ENCODE results near the gene CDC26.
"Not testable (repeated sequence)": the region's sequence is repeated elsewhere in the genome, so short reads cannot be mapped to it uniquely, and the experiment has no call there.

CDC26 gene

DNA sequence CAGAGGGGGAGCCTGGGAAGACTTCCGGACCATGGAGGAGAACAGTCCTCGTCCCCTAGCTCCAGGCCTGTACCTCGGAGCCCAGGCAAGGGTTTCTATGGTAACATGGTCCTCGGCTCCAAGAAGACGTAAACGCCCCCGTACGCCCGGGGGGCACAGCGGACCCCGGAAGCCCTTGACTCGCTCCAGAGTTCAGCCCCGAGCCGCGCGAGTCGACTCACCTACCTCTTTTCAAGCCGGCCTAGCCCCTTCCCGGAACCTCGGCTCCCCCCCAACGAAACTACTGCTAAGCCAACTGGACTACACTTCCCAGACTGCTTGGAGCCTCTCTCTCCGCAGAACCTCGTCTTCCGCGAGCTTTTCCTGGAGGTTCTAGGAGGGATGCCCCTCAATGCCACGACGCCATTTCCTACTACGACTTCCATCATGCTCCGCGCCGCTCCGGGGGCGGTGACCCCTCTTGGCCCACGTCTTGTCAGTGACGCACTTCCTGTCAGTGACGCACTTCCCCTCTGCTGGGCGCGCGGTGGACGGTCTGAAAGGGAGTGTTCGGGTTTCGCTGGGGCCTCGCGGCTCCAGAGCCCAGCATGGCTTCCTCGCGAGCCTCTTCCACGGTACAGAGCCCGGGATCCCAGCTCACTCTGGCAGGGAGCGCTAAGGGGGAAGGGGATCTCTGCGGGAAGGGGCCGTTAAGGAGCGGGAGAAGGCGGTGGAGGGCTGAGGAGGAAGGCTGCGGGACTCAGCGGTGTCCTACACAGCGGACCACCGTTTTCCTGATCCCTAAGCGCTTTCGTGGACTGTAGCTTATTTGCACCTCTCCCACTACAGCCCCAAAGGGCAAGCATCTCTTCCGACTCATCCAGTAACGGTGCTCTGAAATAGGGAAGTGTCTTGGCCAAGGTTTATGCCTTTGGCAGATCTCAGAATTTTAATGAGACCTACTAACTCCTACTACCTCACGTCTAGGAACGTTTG, at the start of gene CDC26, which contains the start of gene PRPF4:
CDC26 (minus strand) TSS at position 416 of the 975 bp plus-strand sequence. CDS start 3,065 bp downstream, outside the sequence.
PRPF4 (plus strand) TSS at position 502 of the 975 bp plus-strand sequence; CDS start at position 588, 86 bp downstream.
- DNase-seq = peak; percentile 93 to 95

DNA sequence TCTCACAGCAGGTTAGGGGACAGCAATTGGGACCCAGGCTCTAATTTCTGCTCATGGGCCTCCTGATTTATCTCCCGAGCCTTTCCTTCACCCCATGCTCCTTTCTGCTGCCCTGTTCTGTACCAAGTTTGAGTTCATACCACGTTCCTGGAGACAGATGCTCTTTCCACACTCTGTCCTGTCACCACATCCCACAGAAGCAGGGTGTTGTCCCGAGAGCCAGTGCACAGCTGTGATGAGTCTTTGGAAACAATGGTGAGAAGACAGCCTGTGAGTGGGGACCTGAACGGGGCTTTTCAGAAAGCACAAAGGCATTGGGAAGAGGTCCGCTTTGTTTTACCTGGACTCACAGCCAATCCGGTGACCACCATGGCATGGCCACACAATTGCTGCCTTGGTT, 47.3 kb upstream of the CDC26 start:
- DNase-seq = no peak

DNA sequence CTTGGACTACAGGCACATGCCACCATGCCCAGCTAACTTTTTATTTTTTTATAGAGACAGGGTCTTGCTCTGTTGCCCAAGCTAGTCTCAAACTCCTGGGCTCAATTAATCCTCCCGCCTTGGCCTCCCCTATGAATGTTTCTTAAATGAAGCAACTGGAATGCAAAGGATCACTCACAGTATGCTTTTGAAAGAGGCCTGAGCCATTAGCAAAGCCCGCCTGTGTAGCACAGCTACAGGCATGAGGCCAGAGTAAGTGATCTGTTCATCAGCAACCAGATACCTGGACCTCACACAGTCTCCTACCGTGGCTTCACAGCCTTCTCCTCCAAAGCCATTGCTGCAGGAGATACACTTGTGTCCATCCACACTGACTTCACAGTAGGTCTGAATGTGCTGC, 44.7 kb upstream of the CDC26 start:
- DNase-seq = no peak

DNA sequence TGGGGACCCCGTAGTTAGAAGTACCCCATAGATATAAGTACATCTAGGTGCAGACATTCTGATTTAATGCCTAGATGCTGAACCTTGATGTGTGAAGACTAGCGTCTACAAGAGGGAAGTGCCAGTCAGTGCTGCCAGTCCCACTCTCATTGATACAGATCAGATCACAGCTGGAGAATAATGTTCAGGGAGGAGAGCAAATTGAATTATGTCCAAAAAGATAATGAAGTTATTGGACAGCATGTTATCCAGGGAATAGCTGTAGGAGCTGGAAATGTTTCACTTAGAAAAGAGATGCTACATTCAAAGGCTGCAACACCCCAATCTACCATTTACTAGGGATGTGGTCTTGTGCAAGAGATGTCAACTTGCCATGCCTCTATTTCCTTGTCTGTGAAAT, 43.7 kb upstream of the CDC26 start:
- DNase-seq = no peak

DNA sequence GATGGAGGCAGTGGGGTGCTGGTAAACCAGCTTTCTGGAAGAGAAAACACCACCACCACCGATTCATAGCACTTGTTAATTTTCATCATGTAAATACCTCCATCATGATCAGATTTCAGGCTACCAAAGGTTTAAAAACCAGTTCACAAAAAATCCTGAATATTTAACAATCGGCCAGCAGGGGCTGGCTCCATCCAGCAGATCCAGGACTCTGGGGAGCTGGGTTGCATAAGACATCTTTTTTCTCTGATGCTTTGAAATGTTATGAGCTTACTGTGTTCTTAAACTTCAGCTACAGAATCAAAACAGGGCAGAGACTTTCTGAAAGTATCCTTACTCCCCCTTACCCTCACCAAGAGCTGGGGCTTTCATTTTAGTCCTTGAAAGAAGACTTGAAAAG, 42.4 kb upstream of the CDC26 start:
- no peak for DNase-seq

DNA sequence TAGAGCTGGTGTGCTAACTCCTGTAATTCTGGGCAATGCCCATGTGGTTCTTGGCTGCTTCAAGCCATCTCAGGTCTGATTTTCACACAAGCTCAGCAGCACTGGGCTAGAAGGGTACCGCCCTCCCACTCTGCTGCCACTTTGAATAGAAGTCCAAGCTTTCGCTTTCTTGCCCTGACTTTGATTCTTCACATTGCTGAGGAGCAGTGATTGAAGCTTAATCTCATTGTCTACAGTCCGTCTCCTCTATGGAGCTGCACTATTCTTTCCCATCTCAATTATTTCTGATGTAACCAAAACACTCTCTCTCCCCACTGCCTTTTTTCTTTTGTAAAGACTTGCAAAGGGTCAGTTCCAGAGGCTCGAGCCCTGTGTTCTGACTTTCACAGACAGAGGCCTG, 40.7 kb upstream of the CDC26 start:
- DNase-seq = no peak

DNA sequence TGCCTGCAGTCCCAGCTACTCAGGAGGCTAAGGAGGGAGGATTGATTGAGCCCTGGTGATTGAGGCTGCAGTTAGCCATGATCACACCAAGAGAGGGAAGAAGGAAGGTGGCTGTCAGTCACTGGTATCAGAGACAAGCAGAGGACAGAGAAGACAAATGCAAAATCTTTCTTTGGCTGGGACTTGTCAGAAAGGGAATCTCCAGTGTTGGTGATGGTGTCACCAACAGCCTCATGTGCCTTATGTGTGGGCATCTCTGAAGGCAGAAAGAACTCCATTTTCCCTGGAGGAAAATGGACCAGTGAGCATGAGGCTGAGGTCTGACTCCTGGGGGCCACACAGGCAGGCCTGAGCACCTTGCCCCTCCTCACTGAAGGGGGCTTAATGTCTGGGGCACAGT, 39.9 kb upstream of the CDC26 start:
- DNase-seq = no peak

DNA sequence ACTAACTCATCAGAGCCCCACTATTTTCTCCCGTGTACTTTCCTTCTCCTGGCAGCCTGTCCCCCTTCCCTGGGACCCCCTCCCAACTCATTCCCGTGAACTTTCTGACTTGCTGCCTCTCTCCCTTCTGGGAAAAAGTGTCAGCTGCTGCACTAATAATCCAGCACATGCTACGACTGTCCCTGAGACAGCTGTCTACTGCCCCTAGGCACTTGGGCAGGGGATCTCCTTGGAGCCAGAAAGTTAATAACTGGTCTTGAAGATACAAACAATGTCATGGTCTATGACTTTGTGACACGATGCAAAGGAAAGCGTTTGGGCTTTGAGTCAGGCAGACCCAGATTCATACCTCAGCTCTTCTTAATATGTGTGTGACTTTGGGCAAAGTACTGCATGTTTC, 37.9 kb upstream of the CDC26 start:
- DNase-seq = no peak

DNA sequence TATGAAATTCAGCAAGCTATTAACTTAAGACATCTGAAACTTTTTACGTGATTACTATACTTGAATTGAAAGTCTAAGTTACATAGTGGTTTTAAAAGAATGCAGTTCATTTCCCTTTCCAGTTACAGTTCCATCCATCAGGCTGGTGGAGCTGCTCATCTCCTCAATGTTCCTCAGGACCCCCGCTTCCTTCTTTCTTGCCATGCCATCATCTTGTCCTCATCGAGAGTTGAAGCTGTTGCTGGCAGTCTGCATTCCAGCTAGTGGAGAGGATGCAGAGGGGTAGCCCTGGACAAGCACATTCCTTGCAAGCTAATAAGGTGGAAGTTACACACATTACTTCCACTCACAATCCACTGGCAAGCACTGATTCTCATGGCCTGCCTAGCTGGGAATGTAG, 36.6 kb upstream of the CDC26 start:
- no peak for DNase-seq

DNA sequence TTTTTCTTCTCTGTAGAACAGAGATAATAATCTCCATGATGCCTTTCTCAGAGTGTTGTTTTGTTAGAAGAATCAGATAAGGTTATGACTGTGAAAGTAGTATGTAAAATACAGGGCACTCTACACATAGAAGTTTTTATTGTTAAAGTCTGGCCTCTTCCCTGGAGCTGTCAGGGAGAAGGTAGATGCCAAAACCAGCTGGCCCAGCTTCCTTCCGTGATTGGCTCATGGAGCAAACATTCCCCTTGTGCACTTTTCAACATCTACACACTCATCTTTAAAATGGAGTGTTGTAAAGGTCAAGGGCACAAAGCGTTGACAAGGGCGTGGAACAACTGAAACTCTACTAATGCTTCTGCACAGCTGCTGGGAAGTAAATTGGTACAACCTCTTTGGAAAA, 35.2 kb upstream of the CDC26 start:
- DNase-seq = no peak

DNA sequence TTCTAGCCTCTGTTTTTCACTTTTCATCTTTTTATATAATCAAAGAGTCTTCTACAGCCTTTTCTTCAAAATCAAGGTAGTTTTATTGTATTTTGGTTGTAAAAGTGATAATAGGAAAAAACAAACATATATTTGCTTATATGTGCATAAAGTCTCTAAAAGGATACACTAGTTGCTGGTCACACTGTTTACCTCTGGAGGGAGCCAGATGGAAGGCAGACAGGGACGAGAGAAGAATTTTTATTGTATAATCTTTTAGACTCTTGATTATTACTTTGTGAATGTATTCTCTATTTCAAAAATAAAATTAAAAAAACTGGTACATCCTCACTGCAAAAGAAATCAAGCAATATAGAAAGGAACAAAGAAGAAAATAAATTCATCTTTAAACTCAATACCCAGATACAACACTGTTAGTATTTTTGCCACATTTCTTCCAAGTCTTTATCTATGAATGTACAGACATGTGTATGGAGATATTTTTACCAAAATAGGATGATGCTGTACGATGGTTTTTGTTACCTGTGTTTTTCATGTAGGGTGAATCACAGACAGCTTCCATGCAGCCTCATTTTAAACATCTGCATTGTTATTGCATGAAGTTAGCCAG, 33.9 kb upstream of the CDC26 start:
- no peak for DNase-seq

DNA sequence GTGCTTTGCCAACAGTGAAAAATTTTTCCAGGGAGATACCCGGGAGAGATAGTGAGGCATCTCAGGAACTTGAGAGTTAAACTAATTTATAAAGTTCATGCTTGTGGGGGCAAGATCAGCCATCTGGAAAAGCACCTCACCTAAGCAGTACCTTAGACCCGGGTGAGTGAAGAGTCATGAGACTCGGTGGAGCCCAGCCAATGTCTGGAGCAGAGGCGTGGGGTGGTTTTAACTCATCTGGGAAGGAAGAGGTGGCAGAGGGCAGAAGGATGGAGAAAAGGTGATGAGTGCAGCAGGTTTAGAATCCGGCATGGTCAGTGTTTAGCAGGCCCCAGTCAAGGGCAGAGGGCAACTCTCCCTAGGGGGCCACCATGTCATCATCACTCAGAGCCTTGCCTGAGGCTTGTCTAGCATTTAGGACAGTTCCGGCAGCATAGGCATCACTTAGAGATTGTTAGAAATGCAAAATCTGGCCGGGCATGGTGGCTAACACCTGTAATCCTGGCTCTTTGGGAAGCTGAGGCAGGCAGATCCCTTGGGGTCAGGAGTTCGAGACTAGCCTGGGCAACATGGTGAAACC, 32.1 kb upstream of the CDC26 start:
- DNase-seq = no peak

DNA sequence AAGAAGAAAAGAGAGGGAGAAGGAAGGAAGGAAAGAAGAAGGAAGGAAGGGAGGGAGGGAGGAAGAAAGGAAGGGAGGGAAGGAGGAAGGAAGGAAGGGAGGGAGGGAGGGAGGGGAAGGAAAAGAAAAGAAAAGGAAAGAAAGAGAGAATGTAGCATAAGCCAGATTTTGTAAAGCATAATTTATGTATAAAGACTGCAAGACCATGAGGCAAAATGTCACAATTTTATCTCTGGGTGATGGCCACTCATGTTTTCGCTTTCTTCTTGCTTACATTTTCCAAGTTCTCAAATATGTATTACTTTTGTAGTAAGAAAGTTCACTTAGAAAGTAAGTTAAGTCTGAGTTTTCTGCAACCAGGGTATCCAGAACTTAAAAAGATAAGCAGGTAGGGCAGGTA, 31.2 kb upstream of the CDC26 start:
- DNase-seq = no peak

DNA sequence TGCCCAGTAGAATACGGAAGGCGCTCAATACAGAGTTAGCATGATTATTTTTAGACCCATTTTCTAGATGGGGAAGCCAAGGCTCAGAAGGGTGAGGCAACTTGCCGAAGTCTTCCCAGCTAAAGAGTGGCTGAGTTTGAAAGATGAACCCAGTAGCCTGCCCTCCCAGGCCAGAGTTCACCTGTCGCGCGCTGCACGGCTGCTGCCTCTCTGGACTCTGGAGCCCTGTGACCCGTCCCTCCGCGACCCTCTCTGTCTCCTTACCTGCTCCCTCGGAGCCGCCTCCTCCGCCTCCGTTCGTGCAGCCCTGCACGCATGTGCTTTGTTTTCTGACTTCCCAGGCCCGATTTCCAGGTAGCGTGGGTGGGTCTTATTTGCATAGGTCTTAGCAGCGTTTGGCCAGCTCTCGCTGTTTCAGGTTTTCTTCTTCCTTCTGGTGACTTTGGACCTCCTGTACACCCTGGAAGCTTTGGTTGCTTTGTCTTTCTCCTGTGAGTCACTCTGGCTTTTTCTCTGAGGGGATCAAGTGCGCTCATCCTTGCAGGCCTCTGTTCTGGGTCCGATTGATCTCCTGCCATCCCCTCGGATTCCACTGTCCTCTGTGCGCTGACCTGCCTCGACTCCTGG, 27.5 kb upstream of the CDC26 start, which contains the start of gene RNF183:
RNF183 (minus strand) TSS at position 585 of the 627 bp plus-strand sequence. CDS start 5,192 bp downstream, outside the sequence.
- DNase-seq = no peak

DNA sequence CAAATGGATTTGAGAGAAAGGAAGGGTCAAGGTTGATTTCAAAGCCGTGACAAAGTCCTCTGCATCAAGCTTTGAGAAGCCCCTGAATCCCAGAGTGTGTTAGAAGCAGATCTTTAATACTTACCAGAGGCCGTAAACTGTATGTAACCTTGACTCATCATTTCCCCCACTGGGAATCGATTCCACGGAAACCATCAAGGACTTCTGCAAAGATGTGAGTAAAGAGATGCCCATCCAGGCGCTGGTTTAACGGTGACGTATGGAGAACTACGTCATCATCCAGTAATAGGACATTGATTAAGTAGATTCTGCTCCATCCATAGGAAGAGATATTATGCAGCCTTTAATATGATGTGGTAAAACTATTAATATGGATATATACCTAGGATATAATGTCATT, 26.2 kb upstream of the CDC26 start:
- DNase-seq = no peak

DNA sequence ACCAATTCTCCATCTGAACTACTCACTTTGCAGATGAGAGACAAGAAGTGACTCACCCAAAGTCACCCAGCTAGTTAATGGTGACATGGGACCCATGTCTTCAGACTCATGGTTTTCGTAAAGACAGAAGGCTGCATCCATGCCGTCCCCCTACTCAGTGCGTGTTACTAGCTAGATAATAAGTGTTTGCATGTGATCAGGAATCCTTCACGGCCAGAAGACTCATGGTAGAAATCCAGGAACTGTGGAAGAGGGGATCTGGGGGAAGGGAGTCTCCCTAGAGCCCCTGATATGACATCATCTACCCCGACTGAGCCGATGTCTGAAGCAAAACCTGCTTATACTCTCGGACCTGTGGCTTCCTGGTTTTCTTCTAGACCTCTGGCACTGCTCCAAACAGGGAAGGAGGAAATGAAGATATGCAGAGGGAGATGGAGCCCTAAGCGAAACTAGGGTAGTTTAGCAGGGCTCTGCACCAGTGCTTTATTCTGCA, 24.5 kb upstream of the CDC26 start:
- DNase-seq = no peak

DNA sequence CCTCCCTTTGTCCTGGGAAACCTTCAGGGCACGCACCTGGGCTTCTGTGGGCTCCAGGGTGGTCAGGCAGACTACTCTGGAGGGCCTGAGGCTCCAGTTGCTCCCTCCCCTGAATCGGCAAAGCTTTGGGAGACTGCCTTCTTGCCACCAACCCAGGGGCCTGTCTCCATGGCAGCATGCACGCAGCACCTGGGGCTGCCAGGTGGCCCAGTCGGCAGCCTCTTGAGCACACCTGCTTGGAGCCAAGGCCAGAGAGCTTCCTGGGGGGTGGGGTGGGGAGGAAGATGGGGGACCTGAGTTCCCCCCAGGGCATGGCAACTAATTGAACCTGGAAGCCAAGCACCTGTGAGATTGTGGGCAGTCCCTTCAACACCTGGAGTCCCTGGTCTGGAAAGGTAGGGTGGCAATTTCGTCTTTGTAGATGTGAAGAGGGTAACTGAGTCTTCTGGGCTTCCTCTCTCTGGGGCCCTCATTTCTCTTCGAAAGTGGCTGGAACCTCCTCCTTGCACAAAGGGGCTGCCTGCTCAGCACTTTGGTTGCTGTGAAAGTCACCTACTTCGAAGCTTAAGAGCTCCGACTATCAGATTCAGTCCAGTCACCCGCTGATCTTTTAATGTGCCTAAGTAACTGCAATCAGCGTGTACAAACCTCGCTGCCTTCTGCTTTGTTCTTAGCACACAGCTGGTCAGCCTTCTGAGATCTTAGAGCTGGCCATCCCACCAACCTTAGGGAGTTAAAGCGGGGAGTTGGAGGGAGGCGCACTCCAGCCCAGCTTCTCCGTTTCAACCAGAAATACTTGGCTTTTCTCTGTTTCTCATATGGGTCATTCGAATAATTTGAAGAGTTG, 23.8 kb upstream of the CDC26 start:
- DNase-seq = no peak

DNA sequence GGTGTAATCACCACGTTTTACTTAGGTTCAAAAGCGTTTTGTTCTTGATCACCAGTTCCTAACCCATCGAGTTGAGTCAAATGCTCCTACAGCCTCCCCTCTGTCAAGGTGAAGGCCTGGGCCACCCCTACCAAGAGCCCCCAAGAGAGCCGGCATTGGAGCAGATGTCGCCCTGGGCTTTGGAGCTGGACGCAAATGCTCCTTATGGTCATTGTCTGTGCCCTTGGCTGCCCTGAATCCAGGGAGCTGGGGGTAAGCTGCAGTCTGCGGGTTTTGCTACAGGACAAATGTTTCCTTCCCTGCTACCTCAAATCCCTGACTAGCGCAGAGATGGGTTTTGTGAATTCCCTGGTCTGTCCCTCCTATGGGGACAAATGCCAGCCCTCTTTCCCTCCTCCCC, 22.9 kb upstream of the CDC26 start:
- DNase-seq = no peak

DNA sequence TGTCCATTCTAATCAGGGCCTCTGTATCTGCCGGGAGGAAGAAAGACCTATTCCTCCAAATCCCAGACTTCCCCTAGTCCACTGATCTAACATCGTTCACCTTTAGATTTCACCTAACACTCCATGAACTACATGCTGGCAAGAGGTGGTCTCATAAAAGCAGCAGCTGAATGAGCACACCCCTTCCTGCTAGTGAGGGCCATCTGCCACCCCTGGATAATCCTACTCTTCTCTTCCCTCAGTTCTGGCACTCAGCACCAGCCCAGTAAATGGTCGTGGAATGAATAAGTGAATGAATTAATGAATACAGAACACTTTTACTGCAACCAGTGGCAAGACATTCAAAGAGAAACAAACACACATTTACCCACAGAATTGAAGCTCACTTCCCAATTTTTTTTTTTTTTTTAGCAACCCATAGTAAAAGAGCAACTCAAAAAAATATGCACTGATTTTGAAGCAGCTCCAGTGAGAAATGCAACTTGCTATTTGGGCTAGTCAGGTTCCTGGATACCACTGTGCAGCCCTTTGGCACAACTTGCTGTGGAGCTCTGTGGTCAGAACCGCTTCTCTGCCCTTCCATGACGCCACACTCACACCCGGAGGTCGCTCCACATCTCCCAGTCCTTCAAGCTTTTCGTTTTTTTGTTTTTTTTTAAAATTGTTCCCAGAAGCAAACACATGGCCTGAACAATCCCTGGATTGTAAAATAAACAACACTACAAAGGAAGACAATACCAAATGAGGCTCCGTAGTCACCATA, 21.6 kb upstream of the CDC26 start:
- no peak for DNase-seq

DNA sequence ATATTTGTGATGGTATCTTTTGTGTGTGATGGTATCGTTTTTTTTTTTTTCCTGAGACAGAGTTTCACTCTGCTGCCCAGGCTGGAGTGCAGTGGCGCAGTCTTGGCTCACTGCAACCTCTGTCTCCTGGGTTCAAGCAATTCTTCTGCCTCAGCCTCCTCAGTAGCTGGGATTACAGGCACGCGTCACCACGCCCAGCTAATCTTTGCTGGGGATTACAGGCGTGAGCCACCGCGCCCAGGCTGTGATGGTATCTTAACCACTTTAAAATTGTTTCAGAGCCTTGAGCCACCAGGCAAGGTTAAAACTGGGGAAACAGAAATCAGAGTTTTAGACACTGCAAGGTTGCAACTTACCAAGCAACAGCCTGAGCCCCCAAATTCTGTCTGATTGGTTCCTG, 20.9 kb upstream of the CDC26 start:
- DNase-seq = not testable (repeated sequence)

DNA sequence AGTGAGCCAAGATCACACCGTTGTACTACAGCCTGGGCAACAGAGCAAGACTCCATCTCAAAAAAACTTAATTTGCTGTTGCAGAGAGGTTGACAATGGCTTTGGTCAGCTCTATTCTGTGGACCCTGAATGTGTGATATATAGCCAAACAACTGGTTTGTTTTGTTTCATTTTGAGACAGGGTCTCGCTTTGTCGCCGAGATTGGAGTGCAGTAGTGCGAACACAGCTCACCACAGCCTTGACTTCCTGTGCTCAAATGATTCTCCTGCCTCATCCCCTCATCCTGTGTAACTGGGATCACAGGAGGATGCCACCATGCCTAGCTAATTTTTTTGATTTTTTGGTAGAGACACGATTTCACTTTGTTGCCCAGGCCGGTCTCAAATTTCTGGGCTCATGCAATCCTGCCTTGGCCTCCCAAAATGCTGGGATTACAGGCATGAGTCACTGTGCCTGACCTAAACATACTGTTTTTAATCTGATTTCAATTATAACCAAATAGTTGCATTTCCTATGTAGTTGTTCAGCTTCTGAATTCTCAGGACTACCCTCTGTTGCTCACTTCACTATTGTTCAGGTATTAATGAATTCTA, 18.0 kb upstream of the CDC26 start:
- no peak for DNase-seq

Data from stimulated activated CD4-positive, alpha-beta T cell treated with anti-CD3 and anti-CD28 coated beads, Interleukin-4, amount 100 ng/mL, for 4 hours (primary cell).